Stimulated activated CD4-positive, alpha-beta T cell treated with anti-CD3 and anti-CD28 coated beads, Interleukin-2, amount 100 ng/mL, for 4 hours (primary cell): ENCODE data around the gene NUP210.

Source experiments
- DNase-seq: peaks from one replicate; pipeline ENCODE4 v3.0.0-alpha.2; 2020; ENCODE audit warnings: low read depth

The NUP210 gene

GRCh38 chr3:13319564-13320220 lies 100.4 kb downstream of the NUP210 start:
- no peak for DNase-seq

GRCh38 chr3:13318626-13319470 lies 101.3 kb downstream of the NUP210 start:
- no peak for DNase-seq

GRCh38 chr3:13317596-13318320 lies 102.4 kb downstream of the NUP210 start:
- no peak for DNase-seq

GRCh38 chr3:13316603-13317002 lies 103.5 kb downstream of the NUP210 start:
- no peak for DNase-seq

- DNase-seq = no peak
Measured at GRCh38 chr3:13314877-13315276, 105.2 kb downstream of the NUP210 start.

GRCh38 chr3:13313813-13314212 lies 106.3 kb downstream of the NUP210 start:
- no peak for DNase-seq

GRCh38 chr3:13309004-13309403 lies 111.1 kb downstream of the NUP210 start:
- no peak for DNase-seq

- DNase-seq = no peak
Measured at GRCh38 chr3:13308380-13308801, 111.7 kb downstream of the NUP210 start.

- DNase-seq = no peak
Measured at GRCh38 chr3:13307041-13307440, 113.1 kb downstream of the NUP210 start.

- DNase-seq = no peak
Measured at GRCh38 chr3:13305623-13306022, 114.5 kb downstream of the NUP210 start.

GRCh38 chr3:13303410-13303809 lies 116.7 kb downstream of the NUP210 start:
- DNase-seq = no peak

GRCh38 chr3:13301286-13301987 lies 118.7 kb downstream of the NUP210 start:
- no peak for DNase-seq

- no peak for DNase-seq
Measured at GRCh38 chr3:13300546-13301285, 119.4 kb downstream of the NUP210 start.

GRCh38 chr3:13299531-13300155 lies 120.5 kb downstream of the NUP210 start:
- DNase-seq = no peak

GRCh38 chr3:13296662-13297061 lies 123.5 kb downstream of the NUP210 start:
- DNase-seq = no peak

GRCh38 chr3:13294442-13295351 lies 125.4 kb downstream of the NUP210 start:
- DNase-seq = no peak

GRCh38 chr3:13292375-13292774 lies 127.7 kb downstream of the NUP210 start:
- DNase-seq = no peak

- DNase-seq = no peak
Measured at GRCh38 chr3:13290941-13291340, 129.2 kb downstream of the NUP210 start.

GRCh38 chr3:13289771-13290285 lies 130.3 kb downstream of the NUP210 start:
- DNase-seq = no peak
